PC-3 (cell line): ENCODE results near the gene NOC2L. TPM values are rescaled to one million over a fixed set of nuclear protein-coding genes. Genes with fewer than 3 reads are reported as not detected.

Source experiments
- ATAC-seq: fragments of 200-7000 bp; cut with Tn5 transposase; 2 replicates; pipeline ENCODE4 v1.9.1; 2020; ENCODE audit warnings: mild to moderate bottlenecking, moderate library complexity
- BruUV-seq: library from RNA; stranded (reverse); fragments of 400-500 nt; replicated peaks from 2 replicates; lab custom pipeline; 2021; lab: Mats Ljungman, UMichigan
- CTCF ChIA-PET: fragments of 300-600 bp; sonication (Branson Sonifier 250); formaldehyde crosslinking; loops from one replicate; lab custom pipeline; 2022; ENCODE audit warnings: antibody characterized with exemption; lab: Charles Lee
- POLR2A ChIA-PET: fragments of 300-600 bp; sonication (Branson Sonifier 250); formaldehyde crosslinking; loops from one replicate; lab custom pipeline; 2022; ENCODE audit warnings: antibody characterized with exemption; ENCODE audit not compliant: unreplicated experiment; lab: Charles Lee
- DNase-seq: peaks from one replicate; pipeline ENCODE4 v3.0.0-alpha.2; 2015
- H2AFZ ChIP-seq: fragments of 300-600 bp; sonication (generic); 2 replicates; pipeline ENCODE4 v1.6.0; 2016; ENCODE audit warnings: antibody characterized with exemption, low read length
- H3F3A ChIP-seq: fragments of 300-600 bp; sonication (generic); one replicate; pipeline ENCODE4 v1.6.0; 2017; ENCODE audit warnings: antibody characterized with exemption, low read length, control low read depth, mild to moderate bottlenecking; ENCODE audit not compliant: unreplicated experiment
- H3K27ac ChIP-seq: fragments of 300-600 bp; sonication (generic); 2 replicates; pipeline ENCODE4 v1.5.1; 2016; ENCODE audit warnings: mild to moderate bottlenecking, low read length
- H3K27me3 ChIP-seq: fragments of 300-600 bp; sonication (generic); 2 replicates; pipeline ENCODE4 v1.6.1; 2016; ENCODE audit warnings: low read length, mixed read lengths
- H3K36me3 ChIP-seq: fragments of 300-600 bp; sonication (generic); 2 replicates; pipeline ENCODE4 v1.6.1; 2016; ENCODE audit warnings: low read depth, mixed run types, low read length, mixed read lengths
- H3K4me1 ChIP-seq: fragments of 300-600 bp; sonication (generic); 2 replicates; pipeline ENCODE4 v1.5.1; 2016; ENCODE audit warnings: low read length; ENCODE audit not compliant: insufficient read depth
- H3K4me2 ChIP-seq: fragments of 300-600 bp; sonication (generic); 2 replicates; pipeline ENCODE4 v1.6.0; 2016; ENCODE audit warnings: low read length
- H3K4me3 ChIP-seq: fragments of 300-600 bp; sonication (generic); 2 replicates; pipeline ENCODE4 v1.5.1; 2016; ENCODE audit warnings: mild to moderate bottlenecking, low read length, mixed read lengths
- H3K79me2 ChIP-seq: fragments of 300-600 bp; sonication (generic); 2 replicates; pipeline ENCODE4 v1.6.1; 2017; ENCODE audit warnings: low read length, mixed read lengths
- H3K9ac ChIP-seq: fragments of 300-600 bp; sonication (generic); 2 replicates; pipeline ENCODE4 v1.6.0; 2016; ENCODE audit warnings: mild to moderate bottlenecking, low read length
- H3K9me2 ChIP-seq: fragments of 300-600 bp; sonication (generic); replicated peaks from 2 replicates; pipeline ENCODE4 v1.6.1; 2016; ENCODE audit warnings: mixed run types, low read length, mixed read lengths
- H3K9me3 ChIP-seq: fragments of 300-600 bp; sonication (generic); 2 replicates; pipeline ENCODE4 v1.6.1; 2016; ENCODE audit warnings: low read length, mixed read lengths
- H4K20me1 ChIP-seq: fragments of 300-600 bp; sonication (generic); 2 replicates; pipeline ENCODE4 v1.6.1; 2016; ENCODE audit warnings: low read length, mixed read lengths
- EZH2 ChIP-seq: fragments of 300-600 bp; sonication (generic); IDR thresholded peaks from one replicate; pipeline ENCODE4 v1.6.1; 2017; ENCODE audit warnings: antibody characterized with exemption, mild to moderate bottlenecking, low read length; ENCODE audit not compliant: unreplicated experiment
- EZH2phosphoT487 ChIP-seq: fragments of 300-600 bp; sonication (generic); IDR thresholded peaks from 2 replicates; pipeline ENCODE4 v1.6.1; 2018; ENCODE audit warnings: mild to moderate bottlenecking, antibody characterized with exemption, low read length, borderline replicate concordance
- intact Hi-C: fragments of 100-400 bp; cut with micrococcal nuclease; formaldehyde crosslinking; loops from 2 replicates; pipeline ENCODE4 v1.9.0; 2023
- total RNA-seq: library from RNA; depleted of rRNA; stranded (reverse); fragments of >200 nt; gene quantifications from 2 replicates; pipeline ENCODE4 v1.2.3, GENCODE V29; 2014
- TF ChIP-seq, protein P1 (sequence below): fragments of 300-600 bp; sonication (generic); conservative IDR thresholded peaks from 2 replicates; pipeline ENCODE4 v1.5.1; 2017; ENCODE audit warnings: antibody characterized with exemption, low read depth, mild to moderate bottlenecking, low read length

Gene NOC2L
- total RNA-seq, 1 experiment from 2014 or later = 262 TPM

DNA sequence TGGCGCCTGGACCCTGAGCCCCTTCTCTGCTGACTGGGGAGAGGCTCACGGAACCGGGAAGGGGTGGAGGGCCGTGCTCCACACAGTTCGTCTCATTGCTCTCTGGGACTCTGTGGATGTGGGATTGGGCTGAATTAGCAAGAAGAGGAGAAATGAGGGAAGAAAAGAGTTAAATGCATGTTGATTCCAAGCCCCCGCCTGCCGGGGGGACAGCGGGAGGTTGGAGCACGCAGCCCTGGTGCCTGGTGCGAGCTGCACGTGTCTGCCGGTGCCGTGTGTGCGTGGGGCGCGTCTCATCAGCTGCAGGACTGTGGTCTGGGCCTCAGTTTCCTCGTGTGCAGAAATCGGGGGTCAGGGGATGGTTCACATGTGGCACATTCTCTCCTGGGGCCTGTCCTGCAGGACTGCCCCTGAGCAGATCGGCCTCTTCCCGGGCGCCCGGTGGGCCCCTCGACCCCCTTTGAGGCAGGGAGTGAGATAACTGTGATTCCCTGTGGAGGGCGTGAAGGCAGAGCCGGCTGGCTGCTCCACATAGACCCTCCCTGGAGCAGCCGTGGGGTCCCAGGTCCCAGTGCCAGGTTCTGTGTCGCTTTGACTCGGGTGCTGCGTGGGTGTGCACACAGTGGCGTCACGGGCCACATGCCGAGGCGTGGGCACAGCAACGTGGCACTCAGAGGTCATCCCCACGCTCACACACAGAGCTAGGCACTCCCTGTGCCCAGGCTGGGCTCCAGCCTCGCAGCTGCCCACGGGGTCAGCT lies 23.9 kb downstream of the NOC2L start:
- Histone ChIP-seq H2AFZ (no peak overlapping the region), H3K4me1 (peaks cover 9% of the 10 kb centered on the region), H3K9me2 (no peaks in the 10 kb centered on the region), H3K9me3 (no peaks in the 10 kb centered on the region), H3K9ac (no peak overlapping the region), H3K4me3 (no peak overlapping the region), H4K20me1 (no peaks in the 10 kb centered on the region), H3K4me2 (no peak overlapping the region), H3F3A (no peaks in the 10 kb centered on the region), H3K36me3 (no peaks in the 10 kb centered on the region), H3K27ac (no peak overlapping the region), H3K79me2 (no peaks in the 10 kb centered on the region), H3K27me3 (peaks cover 18% of the 10 kb centered on the region)
- intact Hi-C loops = no loop called here
- ATAC-seq = no peak
- CTCF ChIA-PET = no interaction called here
- POLR2A ChIA-PET = no interaction called here
- no TSS peak for BruUV-seq
- no peak for DNase-seq
- TF ChIP-seq EZH2 = no peak
- TF ChIP-seq, protein P1, sequence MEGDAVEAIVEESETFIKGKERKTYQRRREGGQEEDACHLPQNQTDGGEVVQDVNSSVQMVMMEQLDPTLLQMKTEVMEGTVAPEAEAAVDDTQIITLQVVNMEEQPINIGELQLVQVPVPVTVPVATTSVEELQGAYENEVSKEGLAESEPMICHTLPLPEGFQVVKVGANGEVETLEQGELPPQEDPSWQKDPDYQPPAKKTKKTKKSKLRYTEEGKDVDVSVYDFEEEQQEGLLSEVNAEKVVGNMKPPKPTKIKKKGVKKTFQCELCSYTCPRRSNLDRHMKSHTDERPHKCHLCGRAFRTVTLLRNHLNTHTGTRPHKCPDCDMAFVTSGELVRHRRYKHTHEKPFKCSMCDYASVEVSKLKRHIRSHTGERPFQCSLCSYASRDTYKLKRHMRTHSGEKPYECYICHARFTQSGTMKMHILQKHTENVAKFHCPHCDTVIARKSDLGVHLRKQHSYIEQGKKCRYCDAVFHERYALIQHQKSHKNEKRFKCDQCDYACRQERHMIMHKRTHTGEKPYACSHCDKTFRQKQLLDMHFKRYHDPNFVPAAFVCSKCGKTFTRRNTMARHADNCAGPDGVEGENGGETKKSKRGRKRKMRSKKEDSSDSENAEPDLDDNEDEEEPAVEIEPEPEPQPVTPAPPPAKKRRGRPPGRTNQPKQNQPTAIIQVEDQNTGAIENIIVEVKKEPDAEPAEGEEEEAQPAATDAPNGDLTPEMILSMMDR = no peak
- TF ChIP-seq EZH2phosphoT487 = 0 out of 2 replicates have a peak, but pooled peaks have one; percentile 50

DNA sequence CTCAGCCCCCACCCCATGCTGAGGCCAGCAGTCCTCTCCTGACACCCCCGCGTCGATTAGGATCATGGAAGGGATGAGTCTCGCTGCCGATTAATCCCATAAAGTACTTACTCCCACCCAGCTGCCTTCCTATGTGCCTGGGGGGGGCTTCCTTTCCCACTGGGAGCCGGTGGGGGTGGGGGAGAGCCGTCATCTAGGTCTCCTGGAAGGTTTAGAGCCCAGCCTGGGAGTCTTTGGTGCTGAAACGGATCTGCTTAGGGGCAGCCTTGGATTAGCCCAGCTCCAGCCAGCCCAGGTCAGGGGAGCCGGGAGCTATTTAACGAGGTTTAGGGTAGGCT lies 25.5 kb downstream of the NOC2L start:
- DNase-seq (no peak), ATAC-seq (no peak)
- Histone ChIP-seq H3K79me2 (no peaks in the 10 kb centered on the region), H3K36me3 (no peaks in the 10 kb centered on the region), H4K20me1 (no peaks in the 10 kb centered on the region), H3K4me1 (peaks cover 9% of the 10 kb centered on the region), H3K9me2 (no peaks in the 10 kb centered on the region), H3K4me2 (peak overlapping the region; percentile 70), H3K27ac (no peak overlapping the region), H3K9me3 (no peaks in the 10 kb centered on the region), H2AFZ (no peak overlapping the region), H3K9ac (no peak overlapping the region), H3F3A (no peaks in the 10 kb centered on the region), H3K4me3 (peak overlapping the region; percentile 27; the same call in 1 of the 2 replicates), H3K27me3 (peaks cover 18% of the 10 kb centered on the region)
- ChIA-PET POLR2A (no interaction called here), CTCF (interaction anchor here (0.7 kb wide), 1 partner anchor 154 kb away, joined by 5 read pairs; no protein-coding TSS in a partner anchor)
- no TSS peak for BruUV-seq
- TF ChIP-seq, protein P1 = no peak
- no peak for TF ChIP-seq EZH2
- intact Hi-C loops = no loop called here

DNA sequence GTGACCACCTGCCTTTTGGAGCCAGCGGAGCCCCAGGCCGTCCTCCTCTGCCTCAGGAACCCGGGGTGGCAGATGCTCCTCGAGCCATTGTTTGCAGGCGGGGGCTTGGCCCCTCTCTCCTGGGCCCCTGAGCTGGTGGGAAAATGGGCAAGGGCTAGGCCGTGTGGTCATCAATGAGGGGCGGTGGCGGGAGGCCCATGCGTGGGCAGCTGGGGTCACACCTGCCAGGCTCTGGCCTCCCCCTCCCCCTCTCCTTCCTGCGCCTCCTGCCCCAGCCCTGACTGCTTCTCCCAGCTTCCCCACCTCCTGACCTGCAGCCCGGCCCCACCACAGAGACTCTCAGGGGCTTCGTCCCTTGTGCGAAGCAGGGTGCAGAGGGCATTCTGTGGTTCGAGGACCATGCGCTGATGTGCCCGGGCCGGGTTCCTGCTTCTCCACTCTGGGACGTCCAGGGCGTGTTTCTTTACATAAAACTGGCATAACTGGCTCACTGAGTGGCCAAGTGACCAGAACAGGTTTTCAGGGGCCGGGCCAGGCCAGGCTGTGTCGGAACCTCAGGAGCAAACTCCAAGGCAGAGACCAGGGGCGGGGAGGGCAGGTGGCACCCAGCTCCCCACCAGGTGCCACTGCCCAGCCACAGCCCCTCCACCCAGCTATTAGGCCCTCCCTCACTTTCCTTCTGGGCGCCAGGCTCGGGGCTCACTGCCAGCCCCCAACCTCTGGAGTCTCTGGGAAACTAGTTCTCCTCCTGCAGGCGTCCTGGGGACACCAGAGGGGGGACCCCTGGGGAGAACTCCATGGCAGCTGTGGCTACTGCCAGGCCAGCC lies 26.1 kb downstream of the NOC2L start:
- Histone ChIP-seq H3K4me1 (peaks cover 9% of the 10 kb centered on the region), H3K9ac (no peak overlapping the region), H3K9me2 (no peaks in the 10 kb centered on the region), H3K27ac (no peak overlapping the region), H3K36me3 (no peaks in the 10 kb centered on the region), H3K27me3 (peaks cover 18% of the 10 kb centered on the region), H3K4me3 (peak overlapping the region; percentile 27; the same call in 1 of the 2 replicates), H3K79me2 (no peaks in the 10 kb centered on the region), H3F3A (no peaks in the 10 kb centered on the region), H2AFZ (no peak overlapping the region), H4K20me1 (no peaks in the 10 kb centered on the region), H3K9me3 (no peaks in the 10 kb centered on the region), H3K4me2 (peak overlapping the region; percentile 70)
- ChIA-PET POLR2A (no interaction called here), CTCF (no interaction called here)
- intact Hi-C loops = no loop called here
- DNase-seq (peak; percentile 74), ATAC-seq (peak; percentile 73)
- no TSS peak for BruUV-seq
- TF ChIP-seq, protein P1 = no peak
- no peak for TF ChIP-seq EZH2phosphoT487
- TF ChIP-seq EZH2 = no peak
